Activated T-cell treated with anti-CD3 and anti-CD28 coated beads, Interleukin-2, amount 50 U/mL, for 72 hours (primary cell): ENCODE data around the gene RPL22. TPM values are rescaled to one million over a fixed set of nuclear protein-coding genes. Genes with fewer than 3 reads are reported as not detected.
A peak's percentile ranks its signal among the peaks of the same experiment; 100 is the strongest.
"Not testable (repeated sequence)": the region's sequence is repeated elsewhere in the genome, so short reads cannot be mapped to it uniquely, and the experiment has no call there.

Experiments used
- ATAC-seq, 2 donors: fragments of 150-1000 bp; cut with Tn5 transposase; replicated peaks in 1 of 2; 2 replicates each; pipeline ENCODE4 v1.10.0; 2021; ENCODE audit warnings: moderate library complexity in 2 of 2, mild to moderate bottlenecking in 1 of 2
- DNase-seq, 2 donors: peaks; one replicate each; pipeline ENCODE4 v3.0.0; 2021 to 2022; ENCODE audit warnings: mixed read lengths in 1 of 2
- H3K27ac Mint-ChIP-seq: one replicate; pipeline ENCODE4 v1.8.0; 2022; ENCODE audit warnings: mild to moderate bottlenecking, moderate library complexity, mixed read lengths
- H3K27me3 Mint-ChIP-seq: one replicate; pipeline ENCODE4 v1.8.0; 2022; ENCODE audit warnings: low read depth, mixed read lengths
- H3K36me3 Mint-ChIP-seq, 2 donors: one replicate each; pipeline ENCODE4 v1.8.0; 2022; ENCODE audit warnings: mixed read lengths in 2 of 2, mild to moderate bottlenecking in 1 of 2; ENCODE audit not compliant: insufficient read depth in 2 of 2
- H3K4me1 Mint-ChIP-seq: one replicate; pipeline ENCODE4 v1.8.0; 2022; ENCODE audit warnings: low read depth, mixed read lengths
- H3K4me3 Mint-ChIP-seq, 2 donors: one replicate each; pipeline ENCODE4 v1.8.0; 2022; ENCODE audit warnings: mild to moderate bottlenecking in 2 of 2, mixed read lengths in 2 of 2, moderate library complexity in 2 of 2
- H3K9me3 Mint-ChIP-seq, 2 donors: one replicate each; pipeline ENCODE4 v1.8.0; 2022; ENCODE audit warnings: mixed read lengths in 2 of 2
- total RNA-seq, 2 donors: library from RNA; stranded (reverse); gene quantifications; one replicate each; pipeline ENCODE4 v1.2.3, GENCODE V29; 2022

RPL22 gene
- total RNA-seq, 2 donors from 2014 or later = 507 to 537 TPM

- no peak for DNase-seq
- Mint-ChIP-seq H3K27ac (no peak overlapping the region), H3K4me3 (no peak overlapping the region), H3K36me3 (peaks cover 0 to 17% of the 10 kb centered on the region in 2 donors), H3K9me3 (no peaks in the 10 kb centered on the region), H3K4me1 (no peaks in the 10 kb centered on the region), H3K27me3 (peaks cover 5% of the 10 kb centered on the region)
- no peak for ATAC-seq
These were observed 20.8 kb upstream of the RPL22 start for GRCh38 chr1:6220236-6220635.

DNA sequence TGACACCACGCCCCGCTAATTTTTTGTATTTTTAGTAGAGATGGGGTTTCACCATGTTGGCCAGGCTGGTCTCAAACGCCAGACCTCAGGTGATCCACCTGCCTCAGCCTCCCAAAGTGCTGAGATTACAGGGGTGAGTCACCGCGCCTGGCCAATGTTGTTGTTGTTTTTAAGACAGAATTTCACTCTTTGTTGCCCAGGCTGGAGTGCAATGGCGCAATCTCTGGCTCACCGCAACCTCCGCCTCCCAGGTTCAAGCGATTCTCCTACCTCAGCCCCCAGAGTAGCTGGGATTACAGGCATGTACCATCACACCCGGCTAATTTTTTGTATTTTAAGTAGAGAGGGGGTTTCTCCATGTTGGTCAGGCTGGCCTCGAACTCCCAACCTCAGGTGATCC is 20.2 kb upstream of the RPL22 start:
- H3K4me1 Mint-ChIP-seq = not testable (repeated sequence)

DNA sequence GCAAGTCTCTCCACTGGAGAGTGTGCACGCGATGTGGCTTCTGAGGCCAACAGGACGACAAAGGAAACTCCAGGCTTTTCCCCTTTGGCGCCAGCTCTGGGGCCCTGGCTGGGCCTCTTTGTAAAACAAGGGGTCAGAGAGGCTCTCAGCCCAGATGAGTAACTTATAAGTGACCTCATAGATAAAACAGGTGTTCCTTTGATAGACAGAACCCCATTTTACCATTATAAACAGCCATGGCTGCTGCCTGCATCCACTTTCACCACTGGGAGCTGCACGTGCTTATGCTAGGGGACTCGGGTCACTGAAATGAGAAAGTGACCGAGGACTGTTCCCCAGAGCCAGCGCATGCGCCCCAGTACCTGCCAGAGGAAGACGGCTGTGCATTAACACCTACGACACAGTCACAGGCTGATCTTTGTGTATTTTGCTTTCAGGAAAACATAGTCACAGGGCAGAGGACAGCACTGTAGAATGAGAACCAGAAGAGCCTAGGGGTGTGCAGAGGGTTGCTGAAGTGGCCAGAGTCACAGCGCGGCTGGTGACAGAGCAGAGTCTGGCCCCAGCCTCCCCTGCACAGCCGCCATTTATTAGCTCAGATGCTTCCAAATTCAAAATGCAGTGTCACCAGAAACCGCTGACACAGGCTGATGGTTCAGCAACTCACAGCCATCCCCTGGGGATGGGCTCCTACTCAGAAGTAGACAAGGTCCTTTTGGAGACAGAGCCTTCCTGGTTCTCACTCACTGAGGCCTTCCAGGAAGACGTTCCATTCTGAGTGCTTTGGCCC is 19.2 kb upstream of the RPL22 start:
- no peak for DNase-seq
- ATAC-seq = no peak
- no peak overlapping the region for H3K27ac Mint-ChIP-seq
- H3K4me1 Mint-ChIP-seq = no peaks in the 10 kb centered on the region
- no peak overlapping the region for H3K4me3 Mint-ChIP-seq
- peaks cover 0 to 9% of the 10 kb centered on the region in 2 donors for H3K36me3 Mint-ChIP-seq
- no peaks in the 10 kb centered on the region for H3K9me3 Mint-ChIP-seq
- peaks cover 6% of the 10 kb centered on the region for H3K27me3 Mint-ChIP-seq

More for the DNA sequence above, 20.2 kb upstream of the RPL22 start:
- not testable (repeated sequence) for H3K4me3 Mint-ChIP-seq, ATAC-seq, H3K27me3 Mint-ChIP-seq, H3K9me3 Mint-ChIP-seq, H3K27ac Mint-ChIP-seq, DNase-seq
- H3K36me3 Mint-ChIP-seq = peaks cover 0 to 16% of the 10 kb centered on the region in 2 donors

GRCh38 chr1:6212193-6212959 is 13.0 kb upstream of the RPL22 start:
- no peak overlapping the region for H3K4me3 Mint-ChIP-seq
- DNase-seq (no peak), ATAC-seq (no peak)
- H3K9me3 Mint-ChIP-seq = no peaks in the 10 kb centered on the region
- peaks cover 5% of the 10 kb centered on the region for H3K4me1 Mint-ChIP-seq
- H3K27me3 Mint-ChIP-seq = peaks cover 22% of the 10 kb centered on the region
- no peak overlapping the region for H3K27ac Mint-ChIP-seq
- H3K36me3 Mint-ChIP-seq = no peaks in the 10 kb centered on the region

DNA sequence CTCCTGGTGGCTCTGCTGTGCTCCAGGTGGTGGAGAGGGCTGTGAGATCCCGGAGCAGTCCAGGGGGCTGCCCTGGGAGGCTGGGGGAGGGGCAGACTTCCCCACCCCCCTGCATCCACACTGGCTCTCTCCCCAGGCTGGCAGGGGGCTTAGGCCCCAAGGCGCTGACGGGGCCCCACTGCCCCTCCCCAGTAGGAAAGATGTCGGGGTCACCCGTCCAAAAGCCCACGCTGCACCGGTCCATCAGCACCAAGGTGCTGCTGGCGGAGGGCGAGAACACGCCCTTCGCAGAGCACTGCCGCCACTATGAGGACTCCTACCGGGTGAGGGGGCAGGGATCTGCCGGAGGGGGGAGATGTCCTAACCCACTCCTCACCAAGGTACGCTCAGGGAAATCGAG is 12.3 kb upstream of the RPL22 start:
- H3K9me3 Mint-ChIP-seq = no peaks in the 10 kb centered on the region

GRCh38 chr1:6210591-6211355 is 11.4 kb upstream of the RPL22 start:
- Mint-ChIP-seq H3K4me3 (no peak overlapping the region), H3K4me1 (peaks cover 5% of the 10 kb centered on the region), H3K27me3 (peaks cover 22% of the 10 kb centered on the region), H3K9me3 (no peaks in the 10 kb centered on the region), H3K36me3 (no peaks in the 10 kb centered on the region), H3K27ac (no peak overlapping the region)
- no peak for DNase-seq
- no peak for ATAC-seq

More for the DNA sequence above, 12.3 kb upstream of the RPL22 start:
- peaks cover 22% of the 10 kb centered on the region for H3K27me3 Mint-ChIP-seq
- H3K4me3 Mint-ChIP-seq = no peak overlapping the region
- no peak overlapping the region for H3K27ac Mint-ChIP-seq
- no peaks in the 10 kb centered on the region for H3K36me3 Mint-ChIP-seq
- no peak for ATAC-seq
- peaks cover 5% of the 10 kb centered on the region for H3K4me1 Mint-ChIP-seq
- no peak for DNase-seq

DNA sequence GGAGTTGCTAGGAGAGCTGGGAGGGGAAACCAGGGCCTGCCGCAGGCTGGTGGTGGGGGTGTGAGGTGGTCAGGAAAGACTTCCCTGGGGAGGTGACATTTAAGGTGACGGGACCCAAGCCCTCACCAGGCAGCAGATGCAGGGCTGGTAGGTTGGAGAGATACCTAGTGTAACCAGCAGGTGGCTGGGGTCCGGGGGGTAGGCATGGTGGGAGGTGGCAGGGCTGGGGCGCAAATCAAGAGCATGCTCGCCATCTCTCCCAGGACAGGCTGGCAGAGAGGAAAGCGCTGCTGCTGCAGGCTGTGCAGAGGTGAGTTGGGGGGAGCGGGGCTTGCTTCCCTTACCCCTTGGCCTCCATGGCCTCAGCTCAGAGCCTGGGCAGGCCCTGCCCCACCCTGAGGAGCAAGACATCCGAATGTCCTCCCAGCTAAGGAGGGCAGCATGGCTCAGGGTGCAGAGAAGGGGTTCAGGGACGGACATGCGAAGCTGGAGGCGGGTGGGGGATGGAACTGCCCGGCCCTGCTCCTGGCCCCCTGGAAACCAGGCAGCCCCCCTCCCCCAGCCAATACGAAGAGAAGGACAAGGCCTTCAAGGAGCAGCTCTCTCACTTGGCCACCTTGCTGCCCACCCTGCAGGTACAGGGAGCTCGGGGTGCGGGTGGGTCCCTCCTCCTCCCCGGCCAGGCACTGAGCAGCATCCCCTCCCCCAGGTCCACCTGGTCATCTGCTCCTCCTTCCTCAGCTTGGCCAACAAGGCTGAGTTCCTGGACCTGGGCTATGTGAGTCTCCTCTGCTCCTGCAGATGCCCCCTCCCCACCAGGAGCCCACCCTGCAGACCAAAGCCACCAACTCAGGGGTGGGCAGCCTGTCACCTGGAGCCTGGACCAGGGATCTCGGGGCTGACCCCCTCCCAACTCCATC is 10.5 kb upstream of the RPL22 start:
- DNase-seq (peak; percentile 32 to 50), ATAC-seq (no peak)
- no peak overlapping the region for H3K27ac Mint-ChIP-seq
- H3K9me3 Mint-ChIP-seq = no peaks in the 10 kb centered on the region
- H3K36me3 Mint-ChIP-seq = no peaks in the 10 kb centered on the region
- peaks cover 17% of the 10 kb centered on the region for H3K27me3 Mint-ChIP-seq
- H3K4me3 Mint-ChIP-seq = peak overlapping the region in 1 of 2 donors; percentile 69
- H3K4me1 Mint-ChIP-seq = peaks cover 5% of the 10 kb centered on the region

GRCh38 chr1:6208723-6209660 is 9.6 kb upstream of the RPL22 start:
- Mint-ChIP-seq H3K9me3 (no peaks in the 10 kb centered on the region), H3K27me3 (peaks cover 17% of the 10 kb centered on the region), H3K27ac (no peak overlapping the region), H3K36me3 (no peaks in the 10 kb centered on the region), H3K4me1 (peaks cover 5% of the 10 kb centered on the region), H3K4me3 (peak overlapping the region; percentile 37 to 69)
- DNase-seq (peak; percentile 39 to 53), ATAC-seq (peak; percentile 45 to 50)

- DNase-seq (no peak), ATAC-seq (no peak)
- H3K27me3 Mint-ChIP-seq = peaks cover 10% of the 10 kb centered on the region
- H3K4me1 Mint-ChIP-seq = peaks cover 5% of the 10 kb centered on the region
- no peaks in the 10 kb centered on the region for H3K36me3 Mint-ChIP-seq
- no peak overlapping the region for H3K27ac Mint-ChIP-seq
- no peaks in the 10 kb centered on the region for H3K9me3 Mint-ChIP-seq
- peak overlapping the region in 1 of 2 donors; percentile 69 for H3K4me3 Mint-ChIP-seq
These were observed 8.5 kb upstream of the RPL22 start for GRCh38 chr1:6207921-6208320.

DNA sequence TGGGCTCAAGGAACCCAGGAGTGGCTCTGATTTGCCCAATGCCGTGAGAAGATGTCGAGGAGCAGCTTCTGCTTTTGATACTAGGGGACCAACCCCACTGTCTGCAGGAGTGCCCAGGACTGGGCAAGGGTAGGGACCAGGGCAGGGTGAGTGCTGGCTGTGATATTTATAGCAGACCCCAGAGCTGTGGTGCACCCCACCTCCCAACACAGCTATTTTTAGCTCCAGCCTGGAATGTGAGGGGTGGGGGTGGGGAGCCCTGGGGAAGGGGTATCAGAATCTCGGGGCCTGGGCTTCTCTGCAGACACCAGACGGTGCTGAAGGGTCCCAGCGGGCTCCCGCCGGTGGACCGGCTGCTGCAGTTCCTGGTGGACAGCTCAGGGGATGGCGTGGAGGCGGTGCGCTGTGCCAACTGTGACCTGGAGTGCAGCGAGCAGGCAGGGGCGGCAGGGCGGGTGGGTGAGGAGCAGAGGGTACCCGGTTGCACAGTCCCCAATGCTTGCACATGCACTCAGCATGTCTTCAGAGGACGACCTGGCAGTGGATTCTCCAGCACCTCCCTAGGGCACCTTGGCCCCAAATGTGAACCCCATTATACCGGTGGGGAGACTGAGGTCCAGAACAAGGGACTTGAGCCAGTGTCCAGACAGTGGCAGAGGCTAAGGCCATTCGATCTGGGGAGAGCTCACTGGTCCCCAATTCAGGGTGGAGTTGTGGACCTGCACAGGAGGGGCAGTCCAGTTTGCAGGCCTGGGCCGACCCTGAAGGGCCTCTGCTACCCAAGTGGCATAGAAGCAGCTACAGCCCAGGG is 7.9 kb upstream of the RPL22 start:
- Mint-ChIP-seq H3K4me1 (peaks cover 5% of the 10 kb centered on the region), H3K4me3 (peak overlapping the region; percentile 83 to 84), H3K9me3 (no peaks in the 10 kb centered on the region), H3K36me3 (no peaks in the 10 kb centered on the region), H3K27me3 (peaks cover 4% of the 10 kb centered on the region), H3K27ac (no peak overlapping the region)
- ATAC-seq (no peak), DNase-seq (no peak)

DNA sequence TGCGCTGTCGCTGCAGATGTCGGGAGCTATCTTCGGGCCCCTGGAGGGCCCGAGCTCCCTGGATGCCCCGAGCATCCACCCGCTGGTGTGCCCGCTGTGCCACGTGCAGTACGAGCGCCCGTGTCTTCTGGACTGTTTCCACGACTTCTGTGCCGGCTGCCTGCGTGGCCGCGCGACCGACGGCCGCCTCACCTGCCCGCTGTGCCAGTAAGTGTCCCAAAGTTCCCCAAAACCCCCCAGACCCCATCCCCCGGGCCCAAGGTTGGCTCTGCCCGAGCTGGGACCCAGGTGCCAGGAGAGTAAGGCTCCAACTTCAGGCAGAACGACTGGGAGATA is 7.1 kb upstream of the RPL22 start:
- H3K27me3 Mint-ChIP-seq = peaks cover 4% of the 10 kb centered on the region
- peaks cover 5% of the 10 kb centered on the region for H3K4me1 Mint-ChIP-seq
- H3K27ac Mint-ChIP-seq = no peak overlapping the region
- H3K9me3 Mint-ChIP-seq = no peaks in the 10 kb centered on the region
- no peak for DNase-seq
- H3K4me3 Mint-ChIP-seq = peak overlapping the region; percentile 83 to 84
- H3K36me3 Mint-ChIP-seq = no peaks in the 10 kb centered on the region
- ATAC-seq = no peak
